Measurements from ENCODE around the gene PIGC.
A peak's percentile ranks its signal among the peaks of the same experiment; 100 is the strongest.
"Not testable (repeated sequence)": the region's sequence is repeated elsewhere in the genome, so short reads cannot be mapped to it uniquely, and the experiment has no call there.

The PIGC gene

GRCh38 chr1:172465617-172466016 lies 21.7 kb upstream of the PIGC start:
- no peak for DNase-seq

DNA sequence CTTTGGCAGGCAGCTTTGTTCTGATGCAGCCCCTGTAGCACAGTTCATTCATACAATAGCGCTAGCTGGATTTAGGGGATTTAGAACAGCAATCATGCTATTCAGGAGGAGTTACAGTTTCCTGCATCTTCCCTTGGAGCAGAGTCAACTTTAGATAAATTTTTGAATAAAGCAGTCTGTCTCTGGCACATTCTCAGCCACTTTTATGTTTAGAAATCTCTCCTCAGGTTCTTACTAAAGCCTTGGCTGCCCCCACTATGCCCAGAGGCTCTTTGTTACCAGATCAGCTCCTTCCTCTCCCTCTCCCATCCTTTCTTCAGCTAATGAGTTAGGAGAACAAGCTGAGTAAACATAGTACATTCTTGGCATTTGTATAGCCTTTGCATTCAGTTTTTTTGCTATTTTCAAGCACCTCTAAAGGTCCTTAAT lies 17.0 kb upstream of the PIGC start:
- DNase-seq: no peak

GRCh38 chr1:172460177-172460576 lies 16.3 kb upstream of the PIGC start:
- no peak for DNase-seq

GRCh38 chr1:172457479-172458130 lies 13.7 kb upstream of the PIGC start:
- no peak for DNase-seq

DNA sequence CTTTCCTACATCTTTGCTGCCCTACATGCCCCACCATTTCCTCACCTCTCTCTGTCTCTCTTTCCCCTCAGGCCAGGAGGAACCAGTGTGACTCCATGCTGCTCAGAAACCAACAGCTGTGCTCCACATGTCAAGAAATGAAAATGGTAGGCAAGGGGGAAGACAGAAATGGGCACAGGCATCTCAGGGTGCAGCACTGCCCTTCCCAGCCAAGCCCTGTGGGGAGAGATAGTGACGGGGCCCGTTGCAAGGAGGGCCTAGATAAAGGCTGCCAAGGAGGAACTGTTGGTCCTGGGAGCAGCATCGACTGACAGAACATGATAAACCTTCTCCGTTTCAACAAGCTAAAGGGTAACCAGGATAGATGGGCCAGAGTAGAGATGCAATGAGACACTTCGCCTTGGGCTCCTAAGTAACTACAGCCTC lies 12.5 kb upstream of the PIGC start:
- no peak for DNase-seq

- DNase-seq: no peak
Measured at GRCh38 chr1:172455451-172455850, 11.6 kb upstream of the PIGC start.

- no peak for DNase-seq
Measured at GRCh38 chr1:172453607-172454006, 9.7 kb upstream of the PIGC start.

DNA sequence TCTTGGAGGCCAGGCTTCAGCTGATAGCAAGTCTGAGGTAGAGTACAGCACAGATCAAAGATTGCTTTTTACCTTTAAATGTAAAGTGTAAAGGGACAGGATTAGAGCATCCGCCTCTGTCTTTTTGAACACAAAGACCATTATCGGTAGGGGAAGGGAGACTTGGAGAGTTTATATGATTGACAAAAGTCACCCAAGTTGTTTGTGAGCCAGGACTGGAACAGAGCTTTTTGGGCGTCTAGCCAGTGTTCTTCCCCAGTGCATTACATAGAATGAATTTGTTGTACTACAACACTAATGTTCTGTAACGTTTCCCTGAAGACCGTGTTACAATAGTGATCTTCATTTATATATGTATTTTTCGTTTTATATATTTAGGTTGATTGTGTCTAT lies 9.3 kb upstream of the PIGC start:
- DNase-seq: no peak

DNA sequence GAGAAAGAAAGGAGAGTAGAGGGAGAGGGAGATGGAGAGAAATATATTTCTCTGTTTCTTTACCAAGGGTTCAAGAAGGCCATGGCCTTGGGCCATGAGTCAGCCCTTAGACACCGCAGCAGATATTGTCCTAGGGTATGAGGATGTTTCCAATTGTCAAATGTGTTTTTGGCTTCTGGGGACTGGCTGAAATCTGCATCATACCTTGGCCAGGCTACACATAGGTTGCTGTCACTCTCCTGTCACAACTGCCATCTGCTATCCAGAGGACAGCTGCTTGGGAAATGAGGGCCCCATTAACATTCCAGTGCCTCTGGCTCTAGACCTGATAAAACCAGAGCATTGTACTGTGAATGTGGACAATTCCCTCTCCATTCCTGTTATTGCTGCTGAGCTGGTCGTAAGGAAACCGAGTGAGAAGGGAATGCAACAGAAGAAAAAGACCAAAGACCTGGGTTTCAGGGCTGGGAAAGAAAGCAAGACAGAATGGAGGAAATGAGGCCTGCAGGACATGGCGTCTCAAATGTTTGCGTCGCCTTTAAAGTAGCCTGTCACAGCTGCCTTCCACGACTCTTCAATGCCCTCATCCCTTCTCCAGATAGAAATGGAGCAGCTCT lies 8.8 kb upstream of the PIGC start:
- DNase-seq: no peak

DNA sequence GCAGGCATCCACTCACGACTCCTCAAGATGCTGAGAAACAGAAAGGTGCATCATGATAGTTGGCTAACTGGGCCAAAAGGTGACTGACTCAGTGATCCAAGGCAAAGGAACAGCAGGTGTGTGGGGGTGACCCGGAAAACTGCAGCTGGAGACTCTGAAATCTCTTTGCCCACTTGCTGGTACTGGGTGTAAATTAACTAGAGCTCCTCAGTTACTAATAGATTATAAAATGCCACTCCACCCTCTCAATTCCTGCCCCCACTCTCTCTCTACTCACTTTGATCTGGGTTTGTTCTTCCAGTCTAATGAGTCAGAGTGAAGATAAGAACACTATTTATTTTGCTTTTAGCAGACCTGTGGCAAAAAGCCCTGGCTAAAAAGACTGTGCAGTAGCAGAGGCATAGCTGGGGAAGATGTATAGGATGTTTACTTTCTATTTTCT lies 7.2 kb upstream of the PIGC start:
- no peak for DNase-seq

DNA sequence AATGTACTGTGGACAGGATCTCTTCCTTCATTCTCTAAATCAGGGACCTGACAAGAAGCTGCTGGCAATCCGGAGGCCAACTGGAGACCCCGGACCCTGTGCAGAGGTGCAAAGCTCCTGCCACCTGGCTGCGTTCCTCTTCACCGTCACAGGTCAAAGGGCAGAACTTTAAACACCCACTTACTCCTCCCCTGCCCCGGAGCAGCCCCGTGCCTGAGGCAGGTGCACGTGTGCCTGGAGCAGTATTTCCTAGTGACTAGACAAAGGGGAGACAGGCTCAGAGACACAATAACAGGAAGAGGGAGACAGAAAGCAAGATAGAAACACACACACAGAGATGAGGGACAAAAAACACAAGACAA lies 6.6 kb upstream of the PIGC start:
- DNase-seq: no peak

DNA sequence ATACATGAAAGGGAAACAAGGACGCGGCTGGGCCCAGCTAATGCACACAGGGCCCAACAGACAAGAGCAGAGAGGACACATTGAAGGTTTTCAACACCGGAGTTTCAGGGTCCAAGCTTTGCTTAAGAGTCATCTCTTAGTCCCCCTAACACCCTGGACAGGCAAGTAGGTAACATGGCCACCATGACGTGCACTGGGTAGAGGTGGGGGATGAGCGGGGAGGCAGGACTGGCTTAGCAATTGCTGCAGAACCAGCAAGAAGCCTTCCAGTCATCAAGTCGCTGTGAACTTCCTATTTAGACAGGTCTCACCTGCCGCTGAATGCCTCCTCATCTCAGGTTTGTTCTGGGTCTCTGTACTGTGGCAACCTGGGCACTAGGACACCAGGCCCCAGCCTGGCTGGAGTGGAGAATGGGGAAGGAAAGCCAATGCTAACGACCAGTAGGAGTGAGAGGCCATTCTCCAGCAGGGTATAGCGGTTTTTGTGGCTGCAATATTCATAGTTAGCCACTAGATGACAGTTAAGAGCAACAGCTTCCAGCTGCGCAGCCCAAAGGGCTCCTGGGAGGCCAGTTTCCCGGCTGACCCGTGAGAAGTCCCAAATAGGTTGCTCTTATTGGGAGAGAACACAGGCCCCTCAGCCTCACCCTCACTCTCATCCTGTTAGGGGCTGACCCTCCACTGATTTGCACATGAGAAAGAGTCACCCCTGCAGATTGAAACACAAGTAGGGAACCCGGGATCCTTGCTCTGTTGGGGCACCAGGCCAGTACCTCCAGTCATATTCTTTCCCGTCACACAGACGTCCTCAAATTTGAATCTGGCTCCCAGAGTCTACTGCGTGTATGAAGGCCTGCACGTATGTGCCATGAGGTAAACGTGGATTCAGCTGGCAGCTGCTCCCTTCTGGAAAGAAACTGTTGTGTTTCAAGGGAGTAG lies 6.0 kb upstream of the PIGC start:
- DNase-seq: peak; percentile 22 to 78

- no peak for DNase-seq
Measured at GRCh38 chr1:172448995-172449584, 5.2 kb upstream of the PIGC start.

DNA sequence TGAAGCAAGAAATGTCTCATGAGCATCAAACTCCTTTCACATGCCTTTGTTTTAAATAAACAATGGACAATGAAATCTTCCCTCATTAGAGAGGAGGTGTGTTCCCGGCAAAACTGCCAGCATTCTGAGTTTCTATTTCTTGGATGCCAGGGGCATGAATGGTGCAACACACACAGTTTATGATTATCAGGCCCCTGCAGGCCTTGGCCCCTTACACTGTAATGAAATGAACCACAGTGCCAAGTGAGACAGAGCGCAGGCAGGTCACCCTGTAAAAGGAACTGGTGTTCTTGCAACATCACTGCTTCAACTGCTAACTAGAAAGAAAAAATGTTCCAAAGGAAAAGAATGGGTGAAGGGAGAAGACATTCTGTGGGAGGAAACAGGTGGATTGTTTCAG lies 3.8 kb upstream of the PIGC start:
- DNase-seq: no peak

- DNase-seq: no peak
Measured at GRCh38 chr1:172446547-172446946, 2.7 kb upstream of the PIGC start.

DNA sequence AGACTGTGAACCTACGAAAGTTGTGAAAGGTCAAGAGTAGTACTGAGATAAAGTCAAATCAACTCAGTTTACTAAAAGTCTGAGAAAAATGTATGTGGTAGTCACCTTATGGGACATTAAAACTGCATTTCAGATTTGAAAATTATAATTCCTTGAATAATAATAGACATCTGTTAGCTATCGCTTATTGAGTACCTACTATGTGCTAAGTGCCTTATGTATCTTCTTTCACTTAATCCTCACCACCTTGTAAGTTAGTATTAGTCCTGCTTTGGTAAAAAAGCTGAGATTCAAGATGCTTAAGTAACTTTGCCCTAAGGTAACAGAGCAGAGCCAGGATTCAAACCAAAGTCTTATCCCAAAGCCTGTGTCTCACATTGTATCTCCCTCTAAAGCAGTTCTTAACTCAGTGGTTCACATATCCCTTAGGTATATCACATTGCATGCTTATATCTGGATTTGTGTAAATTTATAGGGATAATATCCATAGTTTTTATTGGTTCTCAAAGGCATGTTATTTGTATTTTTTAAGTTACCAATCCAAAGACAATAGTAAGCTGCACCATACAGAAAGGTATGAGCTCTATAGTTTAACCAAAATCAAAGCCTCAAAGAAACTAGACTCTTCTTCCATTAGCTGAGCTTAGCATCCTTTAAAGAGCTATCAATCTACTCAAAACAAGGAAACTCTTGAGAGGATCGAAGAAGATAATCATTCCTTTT lies 865 bp downstream of the PIGC start:
- DNase-seq: no peak

- DNase-seq: no peak
Measured at GRCh38 chr1:172442404-172442803, 1.5 kb downstream of the PIGC start.

DNA sequence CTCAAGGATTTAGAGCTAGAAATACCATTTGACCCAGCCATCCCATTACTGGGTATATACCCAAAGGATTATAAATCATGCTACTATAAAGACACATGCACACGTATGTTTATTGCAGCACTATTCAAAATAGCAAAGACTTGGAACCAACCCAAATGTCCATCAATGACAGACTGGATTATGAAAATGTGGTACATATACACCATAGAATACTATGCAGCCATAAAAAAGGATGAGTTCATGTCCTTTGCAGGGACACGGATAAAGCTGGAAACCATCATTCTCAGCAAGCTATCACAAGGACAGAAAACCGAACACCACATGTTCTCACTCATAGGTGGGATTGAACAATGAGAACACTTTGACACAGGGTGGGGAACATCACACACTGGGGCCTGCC lies 6.7 kb downstream of the PIGC start:
- DNase-seq: not testable (repeated sequence)

GRCh38 chr1:172431721-172432192 lies 12.1 kb downstream of the PIGC start:
- no peak for DNase-seq

GRCh38 chr1:172431204-172431603 lies 12.7 kb downstream of the PIGC start:
- no peak for DNase-seq

GRCh38 chr1:172430128-172430454 lies 13.8 kb downstream of the PIGC start:
- no peak for DNase-seq

GRCh38 chr1:172429331-172430127 lies 14.3 kb downstream of the PIGC start:
- DNase-seq: peak; percentile 73 to 79

All from NCI-H446 (cell line).